ENCODE results near the gene GSTT2B.
"Not testable (repeated sequence)": the region's sequence is repeated elsewhere in the genome, so short reads cannot be mapped to it uniquely, and the experiment has no call there.

The GSTT2B gene, protein sequence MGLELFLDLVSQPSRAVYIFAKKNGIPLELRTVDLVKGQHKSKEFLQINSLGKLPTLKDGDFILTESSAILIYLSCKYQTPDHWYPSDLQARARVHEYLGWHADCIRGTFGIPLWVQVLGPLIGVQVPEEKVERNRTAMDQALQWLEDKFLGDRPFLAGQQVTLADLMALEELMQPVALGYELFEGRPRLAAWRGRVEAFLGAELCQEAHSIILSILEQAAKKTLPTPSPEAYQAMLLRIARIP

GRCh38 chr22:23961084-23961771, at the start of gene GSTT2B:
GSTT2B (minus strand) TSS chr22:23961195; CDS start chr22:23961131, 64 bp downstream.
- DNase-seq = not testable (repeated sequence)

- no peak for DNase-seq
Measured at GRCh38 chr22:24010018-24010391, 49.0 kb upstream of the GSTT2B start.

DNA sequence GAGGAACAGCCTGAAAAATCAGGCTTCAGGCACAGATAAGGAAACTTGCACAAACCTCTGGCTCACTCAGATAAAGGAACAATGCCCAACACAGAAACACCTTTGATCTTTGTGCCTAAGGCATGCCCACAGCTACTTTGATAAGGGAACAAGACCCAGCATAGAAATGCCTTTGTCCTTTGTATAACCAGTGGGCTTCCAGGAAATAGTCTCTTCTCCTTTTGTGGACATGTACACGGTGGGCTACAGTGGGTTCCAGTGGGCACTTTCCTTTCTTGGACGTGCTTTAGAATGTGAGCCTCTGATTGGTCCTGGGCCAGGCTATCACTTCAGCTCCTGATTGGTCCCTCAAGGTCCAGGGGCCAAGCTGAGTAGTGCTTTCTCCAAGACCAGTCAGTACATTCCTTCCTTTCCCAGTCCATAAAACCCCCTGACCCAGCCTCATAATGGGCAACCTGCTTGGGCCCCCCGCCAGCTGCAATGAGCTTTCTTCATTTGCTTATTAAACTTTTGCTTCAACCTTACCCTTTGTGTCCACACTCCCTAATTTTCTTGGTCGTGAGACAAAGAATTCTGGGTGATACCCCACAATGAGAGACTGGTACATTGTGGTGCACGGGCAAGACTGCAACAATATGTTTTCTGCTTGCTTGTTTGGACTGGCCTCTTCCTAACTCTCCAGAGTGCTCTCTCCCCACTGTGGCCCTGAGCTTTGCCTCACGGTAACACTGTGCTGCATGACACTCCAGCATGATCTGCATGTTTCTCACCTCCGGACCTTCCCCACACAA, 48.4 kb upstream of the GSTT2B start:
- no peak for DNase-seq

DNA sequence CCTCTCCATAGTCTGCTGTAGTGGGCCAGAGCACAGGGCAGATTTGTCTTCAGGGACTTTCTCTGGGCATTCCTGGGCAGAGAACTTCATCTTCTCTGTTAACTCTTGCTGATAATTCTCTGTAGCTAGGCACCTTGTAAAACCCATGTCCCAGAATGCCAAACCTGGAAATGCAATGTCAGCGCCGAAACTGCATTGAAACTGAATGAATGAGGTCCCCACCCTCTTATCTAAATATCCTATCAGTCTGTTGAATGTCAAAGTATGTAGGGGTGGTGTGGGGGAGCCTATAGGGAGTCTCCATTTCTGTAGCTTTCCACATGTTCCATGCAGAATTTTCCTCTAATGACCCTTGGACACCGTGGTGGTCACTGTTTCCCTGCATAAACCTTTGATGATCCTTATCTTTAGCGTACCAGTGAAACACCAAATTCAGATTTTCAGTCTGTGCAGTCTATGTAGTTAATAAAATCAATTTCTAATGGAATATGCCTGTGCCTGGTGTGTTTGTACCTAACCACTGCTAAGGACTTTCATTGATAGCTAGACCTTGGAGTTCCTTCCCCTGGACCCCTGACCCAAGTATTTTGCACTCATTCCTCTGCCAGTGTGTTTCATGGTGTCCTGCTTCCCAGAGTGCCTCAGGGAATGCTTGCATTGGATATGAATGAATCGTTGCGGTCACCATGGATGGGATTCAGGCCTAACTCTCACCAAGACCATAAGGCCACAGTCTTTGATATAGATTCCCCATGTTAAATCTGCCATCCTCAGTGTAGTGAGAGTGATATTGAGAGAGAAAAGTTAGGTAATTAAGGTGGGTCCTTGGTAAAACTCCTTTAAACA, 47.6 kb upstream of the GSTT2B start:
- no peak for DNase-seq

DNA sequence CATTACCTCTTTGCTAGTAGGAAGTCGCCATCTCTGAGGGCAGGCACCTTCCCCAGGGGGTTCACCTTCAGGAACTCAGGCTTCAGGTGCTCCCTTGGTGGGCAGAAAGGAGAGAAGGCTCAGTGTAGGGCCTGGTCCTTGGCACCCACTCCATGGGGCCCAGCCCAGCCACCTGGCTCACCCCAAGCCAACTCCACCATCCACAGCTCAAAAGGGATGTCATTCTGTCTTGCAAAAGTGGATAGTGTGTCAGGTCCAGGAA, 47.0 kb upstream of the GSTT2B start:
- no peak for DNase-seq

DNA sequence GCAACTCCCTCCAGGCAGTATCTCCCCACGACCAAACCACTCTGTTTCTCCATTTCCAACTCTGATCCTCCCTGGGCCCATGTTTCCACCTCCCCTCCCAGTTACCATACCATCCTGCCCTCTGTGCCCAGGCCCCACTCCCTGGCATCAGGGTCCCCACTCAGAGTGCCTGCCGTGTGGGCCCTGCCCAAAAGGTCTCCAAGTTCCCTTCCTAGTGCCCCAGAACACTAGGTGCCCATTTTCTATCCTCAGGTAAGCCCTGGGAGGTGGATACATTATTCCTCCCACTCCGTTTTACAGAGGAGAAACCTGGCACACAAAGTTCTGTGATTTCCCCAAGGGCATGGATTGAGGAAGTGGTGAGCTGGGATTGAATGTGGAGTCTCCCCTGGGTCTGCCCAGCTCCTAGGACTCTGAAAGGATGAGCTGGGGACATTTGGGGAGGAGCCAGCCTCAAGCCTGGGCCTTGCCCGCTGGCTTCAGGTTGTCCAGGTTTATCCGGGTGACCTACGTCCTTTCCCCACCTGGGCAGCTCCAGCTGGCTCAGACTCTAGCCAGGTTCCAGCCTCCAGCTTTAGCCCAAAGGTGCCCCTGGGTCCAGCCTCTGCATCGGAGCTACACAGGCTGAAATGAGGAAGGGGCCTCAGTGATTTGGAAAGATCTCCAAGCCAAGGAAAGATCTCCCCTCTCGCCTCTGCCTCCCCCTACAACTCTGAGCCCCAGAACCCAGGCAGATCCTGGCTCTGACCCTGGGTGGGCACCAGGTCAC, 46.4 kb upstream of the GSTT2B start:
- no peak for DNase-seq

GRCh38 chr22:24006914-24007214, 45.9 kb upstream of the GSTT2B start:
- DNase-seq = no peak

DNA sequence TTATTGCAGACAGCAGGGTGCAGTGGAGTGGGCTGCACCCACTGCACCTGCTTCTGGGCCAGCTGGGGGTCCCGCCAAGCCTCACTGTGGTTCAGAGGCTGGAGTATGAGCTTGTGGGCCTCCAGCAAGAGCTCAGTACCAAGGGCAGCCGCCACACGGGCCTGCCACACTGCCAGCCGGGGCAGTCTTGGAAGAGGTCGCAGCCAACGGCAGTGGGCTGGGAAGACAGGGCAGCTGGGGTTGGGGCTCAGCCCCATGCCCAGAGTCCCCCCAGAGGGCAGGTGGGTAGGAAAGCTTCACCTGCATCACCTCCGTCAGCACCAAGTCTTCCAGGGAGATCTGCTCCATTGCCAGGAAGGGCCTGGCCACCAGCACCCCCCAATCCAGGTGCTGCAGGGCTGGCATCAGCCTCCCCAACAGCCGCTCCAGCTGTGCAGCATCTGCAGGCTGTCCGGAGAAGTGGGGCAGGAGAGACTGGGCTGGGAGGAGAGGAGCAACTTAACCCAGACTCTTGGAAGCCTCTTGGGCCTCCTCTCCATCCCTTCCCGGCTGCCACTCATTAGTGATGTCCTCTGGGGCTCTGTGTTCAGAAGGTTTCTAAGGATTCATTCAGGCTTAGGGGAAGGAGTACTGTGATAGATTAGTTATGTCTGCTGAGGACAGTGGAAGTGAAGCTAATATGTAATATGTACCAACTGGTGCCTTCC, 45.4 kb upstream of the GSTT2B start:
- DNase-seq = no peak

GRCh38 chr22:24005201-24005600, 44.2 kb upstream of the GSTT2B start, which contains the start of gene GSTT4:
GSTT4 (minus strand) TSS chr22:24005453; CDS start chr22:24005356, 97 bp downstream.
- DNase-seq = no peak

DNA sequence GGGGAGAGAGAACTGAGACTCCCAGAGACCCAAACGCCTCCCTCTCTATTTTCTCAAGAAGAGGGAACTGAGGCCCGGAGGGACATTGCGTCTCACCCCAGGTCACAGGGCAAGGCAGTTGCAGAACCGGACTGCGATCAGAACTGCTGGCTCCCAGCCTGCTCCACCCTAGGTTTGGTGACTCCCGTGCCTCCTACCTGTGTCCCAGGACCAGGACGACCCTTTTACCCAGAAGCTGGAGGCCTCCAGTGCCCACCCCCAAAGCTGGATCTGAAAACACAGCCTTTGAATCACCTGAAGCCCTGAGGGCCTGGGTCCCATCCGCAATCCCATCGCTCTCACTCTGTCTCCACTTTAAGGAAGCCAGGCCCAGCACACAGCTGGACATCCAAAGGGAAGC, 42.9 kb upstream of the GSTT2B start:
- DNase-seq = no peak

GRCh38 chr22:24002851-24003250, 41.9 kb upstream of the GSTT2B start:
- DNase-seq = no peak

DNA sequence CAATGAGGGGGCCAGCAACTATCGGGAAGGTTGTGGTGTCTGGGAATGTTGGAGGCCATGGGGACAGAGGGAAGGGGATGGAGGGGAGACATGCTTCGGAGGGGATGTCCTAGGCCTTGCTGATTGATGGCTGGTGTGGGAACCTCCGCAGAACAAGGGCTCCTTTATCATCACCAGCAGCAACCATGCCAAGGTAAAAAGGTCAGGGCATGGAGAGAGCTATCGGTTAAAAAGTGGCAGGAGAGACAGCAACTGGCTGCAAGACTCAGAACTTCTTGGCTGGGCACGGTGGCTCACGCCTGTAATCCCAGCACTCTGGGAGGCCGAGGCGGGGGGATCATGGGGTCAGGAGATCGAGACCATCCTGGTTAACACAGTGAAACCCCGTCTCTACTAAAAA, 41.3 kb upstream of the GSTT2B start:
- no peak for DNase-seq

GRCh38 chr22:24001314-24001713, 40.3 kb upstream of the GSTT2B start:
- no peak for DNase-seq

DNA sequence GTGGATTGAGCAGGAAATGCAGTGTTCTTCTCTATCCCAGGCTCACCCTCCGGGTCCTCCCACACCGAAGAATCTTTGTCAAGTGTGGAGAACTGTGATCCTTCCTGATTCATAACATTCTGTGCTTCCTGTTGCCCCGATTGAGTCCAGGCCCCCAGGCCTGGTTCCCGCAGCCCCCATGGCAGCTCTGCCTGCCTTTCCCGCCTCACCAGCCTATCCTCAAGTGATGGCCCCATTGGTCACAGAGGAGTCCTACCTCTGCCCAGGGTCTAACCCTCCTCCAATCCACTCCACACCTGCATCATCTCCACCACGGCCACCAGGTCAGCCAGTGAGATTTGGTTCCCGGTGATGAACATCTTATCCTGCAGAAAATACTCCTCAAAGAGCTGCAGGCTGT, 38.8 kb upstream of the GSTT2B start:
- DNase-seq = not testable (repeated sequence)

- no peak for DNase-seq
Measured at GRCh38 chr22:23997092-23997491, 36.1 kb upstream of the GSTT2B start.

GRCh38 chr22:23993581-23994177, 32.7 kb upstream of the GSTT2B start:
- DNase-seq = not testable (repeated sequence)

- DNase-seq = not testable (repeated sequence)
Measured at GRCh38 chr22:23993080-23993479, 32.1 kb upstream of the GSTT2B start.

DNA sequence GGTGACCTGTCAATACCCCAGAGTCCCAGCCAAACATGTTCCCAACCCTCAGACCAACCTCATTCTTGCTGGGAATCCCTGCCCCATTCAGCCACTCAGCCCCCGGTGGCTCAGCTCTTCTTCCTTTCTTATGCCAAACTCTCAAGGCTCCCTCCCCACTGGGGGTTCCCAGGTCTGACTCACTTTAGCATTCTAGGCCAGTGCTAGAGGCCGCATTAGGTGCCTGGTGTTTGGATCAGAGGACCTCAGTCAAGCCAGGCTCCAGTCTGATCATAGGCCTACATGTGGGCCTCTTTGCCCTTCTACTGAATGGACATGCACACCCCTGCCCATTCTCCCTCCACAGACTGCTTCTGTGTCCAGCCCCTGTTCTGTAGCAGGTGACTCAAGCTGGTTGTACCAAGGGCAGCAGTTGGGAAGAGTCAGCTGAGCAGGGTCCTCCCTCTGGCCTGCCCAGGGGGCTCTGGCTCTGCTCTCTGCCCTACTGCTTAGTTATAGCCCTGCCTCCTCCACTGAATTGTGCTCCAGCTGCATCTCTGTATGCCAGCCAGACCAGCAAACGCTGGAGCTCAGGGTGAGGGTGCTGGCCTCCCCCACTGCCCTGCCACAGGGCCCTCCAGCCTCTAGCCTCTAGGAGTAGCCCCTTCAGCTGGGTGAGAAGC, 28.7 kb upstream of the GSTT2B start:
- not testable (repeated sequence) for DNase-seq

- not testable (repeated sequence) for DNase-seq
Measured at GRCh38 chr22:23986538-23987178, 25.7 kb upstream of the GSTT2B start.

DNA sequence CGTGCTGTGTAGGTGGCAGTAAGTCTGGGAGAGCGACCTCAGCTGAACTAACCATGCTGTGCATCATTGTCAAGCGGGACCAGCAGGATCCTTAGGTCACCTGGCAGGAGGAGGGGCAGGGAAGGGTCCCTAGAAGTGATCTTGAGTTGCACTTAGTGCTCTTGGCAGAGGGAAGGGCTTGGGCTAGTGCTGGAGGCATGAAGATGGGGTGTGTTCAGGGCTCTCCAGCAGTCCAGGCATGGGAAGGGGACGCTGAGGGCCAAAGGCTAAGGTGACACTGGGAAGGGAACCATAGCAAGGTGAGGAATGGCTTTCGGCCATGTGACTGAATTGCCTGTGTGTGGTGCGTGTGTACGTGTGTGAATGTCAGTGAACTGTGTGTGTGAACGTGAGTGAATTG, 25.1 kb upstream of the GSTT2B start:
- DNase-seq = not testable (repeated sequence)

All from stimulated activated CD4-positive, alpha-beta T cell treated with anti-CD3 and anti-CD28 coated beads, Interleukin-12 subunit alpha, Interleukin-12 subunit beta, amount 100 ng/mL, for 4 hours (primary cell).